Osteoblast (primary cell): ENCODE results near the gene ARL15. TPM values are rescaled to one million over a fixed set of nuclear protein-coding genes. Genes with fewer than 3 reads are reported as not detected.

Experiments
- DNase-seq: peaks from one replicate; pipeline ENCODE4 v3.0.0; 2011; ENCODE audit warnings: low spot score, mixed read lengths; ENCODE audit not compliant: insufficient read length; ENCODE audit errors: missing footprints
- H2AFZ ChIP-seq: 2 replicates; pipeline ENCODE4 v1.6.0; 2011; ENCODE audit warnings: mild to moderate bottlenecking, low read length
- H3K27ac ChIP-seq: 2 replicates; pipeline ENCODE4 v1.5.1; 2011; ENCODE audit warnings: mild to moderate bottlenecking, low read depth, low read length, moderate library complexity
- H3K27me3 ChIP-seq: 2 replicates; pipeline ENCODE4 v1.6.0; 2012; ENCODE audit warnings: mild to moderate bottlenecking, control low read depth, inconsistent platforms, low read length, moderate library complexity; ENCODE audit not compliant: insufficient read depth
- H3K36me3 ChIP-seq: 2 replicates; pipeline ENCODE4 v1.5.1; 2011; ENCODE audit warnings: mild to moderate bottlenecking, low read length, control low read depth, moderate library complexity; ENCODE audit not compliant: insufficient read depth
- H3K4me1 ChIP-seq: 2 replicates; pipeline ENCODE4 v1.5.1; 2011; ENCODE audit warnings: mild to moderate bottlenecking, low read length, control low read depth, moderate library complexity; ENCODE audit not compliant: insufficient read depth
- H3K4me2 ChIP-seq: 2 replicates; pipeline ENCODE4 v1.6.0; 2011; ENCODE audit warnings: mild to moderate bottlenecking, low read length; ENCODE audit not compliant: insufficient read depth
- H3K4me3 ChIP-seq: fragments of 200-600 bp; sonication (generic); 3 replicates; pipeline ENCODE4 v1.5.1; 2012; ENCODE audit warnings: mild to moderate bottlenecking, low read length, inconsistent platforms; ENCODE audit not compliant: insufficient read depth
- H3K79me2 ChIP-seq: 2 replicates; pipeline ENCODE4 v1.6.0; 2012; ENCODE audit warnings: mild to moderate bottlenecking, low read length, control low read depth, inconsistent platforms; ENCODE audit not compliant: insufficient read depth
- H3K9me3 ChIP-seq: 2 replicates; pipeline ENCODE4 v1.5.1; 2011; ENCODE audit warnings: low read depth, low read length, control low read depth
- H4K20me1 ChIP-seq: 2 replicates; pipeline ENCODE4 v1.6.0; 2012; ENCODE audit warnings: mild to moderate bottlenecking, low read length, control low read depth; ENCODE audit not compliant: insufficient read depth
- CTCF ChIP-seq: IDR thresholded peaks from 2 replicates; pipeline ENCODE4 v1.5.1; 2011; ENCODE audit warnings: mild to moderate bottlenecking, low read depth, low read length, moderate library complexity; ENCODE audit errors: extremely low read depth
- total RNA-seq: library from RNA; depleted of rRNA; stranded (reverse); fragments of >200 nt; gene quantifications from 2 replicates; pipeline ENCODE4 v1.2.3, GENCODE V29; 2012

Gene ARL15
- total RNA-seq, 1 donor = 25.3 TPM

- Histone ChIP-seq H3K4me2 (no peak overlapping the region), H3K9me3 (no peaks in the 10 kb centered on the region), H3K79me2 (no peaks in the 10 kb centered on the region), H3K4me3 (no peak overlapping the region), H2AFZ (no peak overlapping the region), H3K27me3 (no peaks in the 10 kb centered on the region), H3K4me1 (no peaks in the 10 kb centered on the region), H3K36me3 (no peaks in the 10 kb centered on the region), H3K27ac (no peak overlapping the region), H4K20me1 (peaks cover 4% of the 10 kb centered on the region)
- DNase-seq = no peak
- TF ChIP-seq CTCF = no peak
Measured at GRCh38 chr5:54285686-54286085, 24.7 kb downstream of the ARL15 start.

GRCh38 chr5:54284586-54284985, 25.8 kb downstream of the ARL15 start:
- H2AFZ ChIP-seq = no peak overlapping the region
- no peak for TF ChIP-seq CTCF
- H3K9me3 ChIP-seq = no peaks in the 10 kb centered on the region
- peaks cover 4% of the 10 kb centered on the region for H4K20me1 ChIP-seq
- no peak overlapping the region for H3K4me2 ChIP-seq
- H3K4me1 ChIP-seq = no peaks in the 10 kb centered on the region
- no peak overlapping the region for H3K27ac ChIP-seq
- no peaks in the 10 kb centered on the region for H3K79me2 ChIP-seq
- no peak for DNase-seq
- no peak overlapping the region for H3K4me3 ChIP-seq
- no peaks in the 10 kb centered on the region for H3K27me3 ChIP-seq
- no peaks in the 10 kb centered on the region for H3K36me3 ChIP-seq

DNA sequence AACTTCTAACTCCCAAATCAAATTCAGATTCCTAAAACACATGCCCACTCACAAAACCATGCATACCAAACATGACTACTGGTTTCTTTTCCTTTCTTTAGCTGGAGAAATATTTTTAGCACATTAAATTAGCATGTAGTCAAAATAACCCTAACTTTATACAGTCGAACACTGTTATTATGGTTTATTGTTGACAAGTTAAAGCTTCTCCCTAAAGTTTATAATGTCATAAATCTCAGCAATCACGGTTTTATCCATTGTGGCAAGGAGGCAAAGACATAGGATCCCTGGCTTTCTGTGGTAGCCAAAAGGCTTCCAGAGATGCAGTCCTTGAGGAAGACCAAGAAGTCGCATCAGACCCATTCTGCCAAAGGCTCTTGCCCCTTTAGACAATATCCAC, 27.5 kb downstream of the ARL15 start:
- Histone ChIP-seq H3K4me2 (no peak overlapping the region), H3K4me1 (no peaks in the 10 kb centered on the region), H4K20me1 (peaks cover 4% of the 10 kb centered on the region), H3K9me3 (no peaks in the 10 kb centered on the region), H3K27ac (no peak overlapping the region), H3K36me3 (no peaks in the 10 kb centered on the region), H3K4me3 (no peak overlapping the region), H3K27me3 (no peaks in the 10 kb centered on the region), H2AFZ (no peak overlapping the region), H3K79me2 (no peaks in the 10 kb centered on the region)
- no peak for TF ChIP-seq CTCF
- DNase-seq = no peak

DNA sequence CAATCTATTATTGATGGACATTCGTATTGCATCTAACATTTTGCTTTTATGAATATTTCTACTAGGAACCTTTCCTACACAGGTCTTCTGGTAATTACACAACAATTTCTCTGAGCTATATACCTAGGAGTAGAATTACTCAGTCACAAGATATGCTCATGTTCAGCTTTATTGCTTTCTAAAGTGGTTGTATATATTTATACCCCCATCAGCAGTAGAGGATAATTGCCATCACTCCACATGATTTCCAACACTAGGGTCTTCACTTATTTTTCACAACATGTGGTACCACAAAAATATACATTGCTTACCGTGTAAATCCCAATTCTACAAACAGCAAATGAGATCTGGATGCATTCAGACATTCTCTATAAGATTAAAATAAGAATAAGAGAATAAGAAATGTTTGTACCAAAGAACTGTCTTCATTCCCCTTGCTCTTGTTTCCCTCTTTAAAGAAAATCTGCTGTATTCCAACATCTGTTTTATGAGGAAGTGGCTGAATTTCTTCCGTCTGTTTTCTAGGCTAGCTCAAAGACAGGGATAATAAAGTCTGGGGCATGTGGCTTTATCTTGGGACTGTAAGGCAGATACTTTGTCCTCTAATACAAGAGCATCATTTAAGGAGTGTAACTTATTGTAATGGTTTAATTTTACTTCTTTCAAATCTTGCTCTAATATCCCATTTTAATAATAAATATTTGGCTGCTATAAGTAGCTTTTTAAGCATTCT, 28.2 kb downstream of the ARL15 start:
- Histone ChIP-seq H3K27ac (no peak overlapping the region), H3K27me3 (no peaks in the 10 kb centered on the region), H3K4me3 (no peak overlapping the region), H3K36me3 (no peaks in the 10 kb centered on the region), H4K20me1 (no peaks in the 10 kb centered on the region), H3K79me2 (no peaks in the 10 kb centered on the region), H2AFZ (no peak overlapping the region), H3K9me3 (no peaks in the 10 kb centered on the region), H3K4me1 (no peaks in the 10 kb centered on the region), H3K4me2 (no peak overlapping the region)
- no peak for TF ChIP-seq CTCF
- no peak for DNase-seq
